ENCODE data around the gene PHC3. TPM values are rescaled to one million over a fixed set of nuclear protein-coding genes. Genes with fewer than 3 reads are reported as not detected.
"Not testable (repeated sequence)": the region's sequence is repeated elsewhere in the genome, so short reads cannot be mapped to it uniquely, and the experiment has no call there.

The PHC3 gene
- total and polyA plus RNA-seq, 3 donors from 2014 or later: 24.8 to 96.1 (median 93.5) TPM

GRCh38 chr3:170196833-170197232, 15.3 kb upstream of the PHC3 start:
- intact Hi-C loops (cut with DNase I; ENCODE audit: low total_unique reads): no loop called here
- DNase-seq: no peak
- WGBS, 2 donors: 86 to 93% methylated on average over 3 of the region's 3 CpGs
- H3K4me3 ChIP-seq: no peak overlapping the region
- no peak overlapping the region for H3K27ac ChIP-seq
- no peaks in the 10 kb centered on the region for H3K27me3 ChIP-seq
- H3K36me3 ChIP-seq (ENCODE audit: low read depth, missing control alignments): no peaks in the 10 kb centered on the region
- no peaks in the 10 kb centered on the region for H3K9me3 ChIP-seq
- TF ChIP-seq POLR2A (IDR thresholded peaks at IDR 0.05): no peak
- no peak for TF ChIP-seq CTCF (IDR thresholded peaks at IDR 0.05)
- H3K4me1 ChIP-seq: no peaks in the 10 kb centered on the region

- not testable (repeated sequence) for DNase-seq
- 72% methylated on average over 3 of the region's 3 CpGs for WGBS, 2 donors
These were observed 14.2 kb upstream of the PHC3 start for GRCh38 chr3:170195759-170196158.

DNA sequence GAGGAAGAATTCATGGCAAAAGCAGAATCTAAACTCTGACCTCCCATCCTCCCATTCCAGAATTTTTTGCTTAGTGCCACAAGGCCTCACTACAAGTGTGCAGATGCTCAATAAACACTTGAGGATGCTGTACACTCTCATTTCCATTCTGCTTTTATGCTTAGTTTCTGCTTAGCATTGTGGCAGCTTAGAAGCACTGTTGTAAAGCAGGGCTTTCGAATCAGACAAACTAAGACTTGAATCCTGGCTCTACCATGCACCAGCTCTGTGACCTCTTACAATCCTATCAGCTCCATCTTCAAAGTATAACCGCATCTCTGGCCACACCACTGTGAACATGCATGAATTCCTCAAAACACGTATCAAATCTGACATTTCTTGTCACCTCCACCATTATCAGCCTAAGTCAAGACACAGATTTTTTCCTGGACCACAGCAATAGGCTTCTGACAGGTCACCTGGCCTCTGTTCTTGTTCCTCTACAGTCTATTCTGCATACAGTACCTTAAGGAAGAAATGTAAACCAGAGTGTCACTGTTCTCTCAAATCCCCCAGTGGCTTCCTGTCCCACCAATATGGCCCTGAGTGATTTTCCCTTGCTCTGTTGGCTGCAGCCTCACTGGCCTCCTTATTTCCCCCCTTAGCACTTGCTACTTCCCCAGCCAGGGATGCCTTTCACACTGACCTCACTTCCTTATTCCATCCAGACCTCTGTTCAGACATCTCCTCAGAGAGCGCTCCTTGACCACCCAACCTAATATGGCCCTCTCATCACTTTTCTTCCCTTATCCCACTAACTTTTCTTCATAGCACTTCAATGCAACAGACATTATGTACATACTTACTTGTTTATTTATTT, 8.1 kb upstream of the PHC3 start:
- Histone ChIP-seq H3K4me1 (no peaks in the 10 kb centered on the region), H3K27ac (no peak overlapping the region), H3K27me3 (no peaks in the 10 kb centered on the region), H3K4me3 (no peak overlapping the region), H3K36me3 (ENCODE audit: low read depth, missing control alignments) (no peaks in the 10 kb centered on the region), H3K9me3 (no peaks in the 10 kb centered on the region)
- intact Hi-C loops (cut with DNase I; ENCODE audit: low total_unique reads): no loop called here
- no peak for TF ChIP-seq CTCF (IDR thresholded peaks at IDR 0.05)
- no peak for TF ChIP-seq POLR2A (IDR thresholded peaks at IDR 0.05)
- WGBS, 2 donors: 81 to 87% methylated on average over 4 of the region's 4 CpGs
- no peak for DNase-seq

More at GRCh38 chr3:170195759-170196158, 14.2 kb upstream of the PHC3 start:
- intact Hi-C loops (cut with DNase I; ENCODE audit: low total_unique reads); H3K36me3 ChIP-seq (ENCODE audit: low read depth, missing control alignments); H3K27me3 ChIP-seq; H3K27ac ChIP-seq; H3K4me3 ChIP-seq; H3K4me1 ChIP-seq; H3K9me3 ChIP-seq: not testable (repeated sequence)

GRCh38 chr3:170180079-170180907, 1.2 kb downstream of the PHC3 start:
- peaks cover 7% of the 10 kb centered on the region for H3K4me1 ChIP-seq
- intact Hi-C loops (cut with DNase I; ENCODE audit: low total_unique reads): no loop called here
- 12% methylated on average over 16 of the region's 16 CpGs for WGBS, 2 donors
- H3K4me3 ChIP-seq: peak overlapping the region; percentile 95 to 99
- no peak for DNase-seq
- peaks cover 3% of the 10 kb centered on the region for H3K36me3 ChIP-seq (ENCODE audit: low read depth, missing control alignments)
- H3K27ac ChIP-seq: peak overlapping the region; percentile 94 to 99
- H3K27me3 ChIP-seq: no peaks in the 10 kb centered on the region
- no peaks in the 10 kb centered on the region for H3K9me3 ChIP-seq
- TF ChIP-seq CTCF (IDR thresholded peaks at IDR 0.05): no peak
- TF ChIP-seq POLR2A (IDR thresholded peaks at IDR 0.05): no peak

DNA sequence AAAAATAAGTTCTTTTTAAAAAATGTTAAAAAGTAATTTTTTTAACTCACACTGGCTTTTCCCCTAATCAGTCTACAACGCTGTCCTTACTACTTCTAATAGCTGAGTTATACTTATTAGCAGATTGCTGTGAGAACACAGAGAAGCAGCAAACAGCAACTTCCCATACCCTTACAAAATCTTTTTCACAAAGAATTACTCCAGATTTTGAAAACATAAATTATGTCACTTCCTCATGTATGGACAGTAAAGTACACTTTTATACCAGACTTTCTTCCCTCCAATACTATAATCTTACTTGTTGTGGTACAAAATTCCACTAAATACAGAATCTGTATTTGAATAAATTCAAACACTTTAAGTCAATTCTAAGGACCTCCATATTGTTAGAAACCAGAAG, 2.1 kb downstream of the PHC3 start:
- peaks cover 7% of the 10 kb centered on the region for H3K4me1 ChIP-seq
- intact Hi-C loops (cut with DNase I; ENCODE audit: low total_unique reads): no loop called here
- no peak overlapping the region for H3K4me3 ChIP-seq
- 23 to 34% methylated on average over 1 of the region's 1 CpG for WGBS, 2 donors
- H3K27me3 ChIP-seq: no peaks in the 10 kb centered on the region
- no peak for TF ChIP-seq POLR2A (IDR thresholded peaks at IDR 0.05)
- H3K27ac ChIP-seq: no peak overlapping the region
- DNase-seq: no peak
- no peaks in the 10 kb centered on the region for H3K9me3 ChIP-seq
- peaks cover 3% of the 10 kb centered on the region for H3K36me3 ChIP-seq (ENCODE audit: low read depth, missing control alignments)
